GM19351 (cell line): ENCODE measurements around the gene PLCB4.

Experiments used
- ATAC-seq: cut with Tn5 transposase; IDR thresholded peaks from one replicate; pipeline ENCODE4 v1.9.1; 2021; ENCODE audit warnings: mild to moderate bottlenecking, moderate library complexity; ENCODE audit not compliant: unreplicated experiment

Gene PLCB4

DNA sequence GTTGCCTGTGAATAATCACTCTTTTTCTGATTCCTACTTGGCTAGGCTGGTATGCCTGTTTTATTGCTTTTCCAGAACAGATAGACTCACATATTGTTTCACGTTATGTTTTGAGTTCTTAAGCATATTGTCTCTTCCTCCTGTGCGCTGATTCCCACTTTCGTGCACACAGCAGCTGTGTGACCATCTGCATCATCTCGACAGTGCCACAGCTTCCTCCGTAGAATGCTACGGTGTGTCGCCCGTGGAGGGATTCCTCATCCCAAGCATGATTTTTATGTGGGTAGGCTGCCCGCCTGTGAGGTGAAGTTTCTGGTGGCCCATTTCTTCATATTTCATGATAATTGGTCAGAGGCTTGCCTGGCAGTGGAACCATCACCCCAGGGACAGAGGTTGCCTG is 31.8 kb downstream of the PLCB4 start:
- ATAC-seq: no peak

DNA sequence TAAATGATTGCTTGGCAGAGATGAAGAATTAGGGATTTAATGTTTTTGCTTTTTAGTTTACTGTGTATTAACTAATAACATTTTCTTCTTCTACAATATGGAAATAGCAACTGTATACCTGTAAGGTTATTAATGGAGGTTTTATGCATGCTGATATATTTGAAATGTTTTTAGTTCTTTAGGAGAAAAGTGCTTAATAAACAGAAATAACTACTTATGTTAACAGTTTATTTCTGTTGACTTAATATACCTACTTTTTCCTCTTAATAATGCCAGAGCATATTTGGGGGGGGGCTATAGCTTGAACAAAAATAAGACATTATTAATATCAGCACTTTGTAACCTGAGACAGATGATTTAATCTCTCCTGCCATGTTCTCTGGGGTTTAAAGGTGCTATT is 33.6 kb downstream of the PLCB4 start:
- no peak for ATAC-seq

GRCh38 chr20:9103955-9104354 is 35.1 kb downstream of the PLCB4 start:
- no peak for ATAC-seq

GRCh38 chr20:9108260-9108659 is 39.4 kb downstream of the PLCB4 start:
- no peak for ATAC-seq

DNA sequence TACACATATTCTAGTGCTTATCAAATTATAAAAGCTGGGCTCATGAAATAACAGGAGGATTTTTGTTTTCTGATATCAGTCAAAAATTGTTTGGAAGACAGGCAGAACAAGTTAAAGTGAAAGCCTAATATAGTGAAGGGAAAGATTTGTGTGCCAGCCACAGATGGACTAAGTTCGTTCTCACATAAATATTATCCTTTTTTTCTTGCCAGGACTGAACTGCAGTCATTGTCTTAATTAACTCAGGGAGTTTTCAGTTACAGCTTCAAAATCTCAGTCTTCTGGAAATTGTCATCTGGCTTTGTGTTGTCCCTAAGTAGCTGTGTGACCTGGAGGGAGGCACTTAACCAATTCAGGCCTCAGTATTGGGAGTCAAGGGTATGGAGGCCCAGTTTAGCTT is 40.7 kb downstream of the PLCB4 start:
- ATAC-seq: no peak

DNA sequence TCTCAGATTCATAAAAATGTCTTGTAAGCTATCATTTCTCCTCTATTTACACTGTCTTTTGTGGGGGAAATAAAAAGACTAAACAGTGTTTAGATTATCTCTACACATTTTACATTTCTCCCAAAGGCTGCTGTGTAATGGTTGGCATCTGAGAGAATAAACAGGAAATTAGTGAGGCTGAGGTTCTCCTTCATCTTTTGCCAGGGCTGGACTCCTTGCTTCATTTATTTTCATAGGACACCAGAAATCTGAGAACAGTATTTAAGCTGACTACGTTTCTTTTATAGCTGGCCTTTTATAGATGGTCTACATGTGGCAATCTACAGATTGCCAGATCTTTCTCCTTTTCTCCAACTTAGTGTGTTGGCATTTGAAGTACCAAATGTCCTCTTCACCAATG is 41.5 kb downstream of the PLCB4 start:
- ATAC-seq: no peak

DNA sequence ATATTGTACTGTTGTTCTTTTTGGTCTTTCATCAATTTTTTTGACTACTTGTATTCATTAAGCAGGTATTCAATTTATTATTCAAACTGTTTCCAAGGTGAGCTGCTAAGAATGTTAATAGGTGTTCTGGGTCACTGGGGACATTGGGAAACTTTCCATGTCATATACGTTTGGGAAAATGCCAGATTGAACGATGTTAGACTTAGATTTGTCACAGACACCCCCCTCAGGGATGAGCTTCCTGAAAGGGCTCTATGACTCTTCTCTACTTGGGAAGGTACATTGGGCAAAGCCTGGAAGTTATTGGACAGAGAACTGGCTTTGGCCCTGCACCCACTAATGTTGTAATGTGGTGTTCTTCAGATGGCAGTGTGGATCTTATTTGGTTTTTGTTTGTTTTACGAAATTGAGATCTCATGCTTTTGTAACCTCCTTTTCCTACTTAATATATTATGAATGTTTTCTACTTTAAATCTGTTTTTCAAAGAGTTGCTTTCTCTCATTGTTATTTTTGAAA is 42.1 kb downstream of the PLCB4 start:
- no peak for ATAC-seq

GRCh38 chr20:9112541-9113515 is 43.9 kb downstream of the PLCB4 start:
- ATAC-seq: no peak

DNA sequence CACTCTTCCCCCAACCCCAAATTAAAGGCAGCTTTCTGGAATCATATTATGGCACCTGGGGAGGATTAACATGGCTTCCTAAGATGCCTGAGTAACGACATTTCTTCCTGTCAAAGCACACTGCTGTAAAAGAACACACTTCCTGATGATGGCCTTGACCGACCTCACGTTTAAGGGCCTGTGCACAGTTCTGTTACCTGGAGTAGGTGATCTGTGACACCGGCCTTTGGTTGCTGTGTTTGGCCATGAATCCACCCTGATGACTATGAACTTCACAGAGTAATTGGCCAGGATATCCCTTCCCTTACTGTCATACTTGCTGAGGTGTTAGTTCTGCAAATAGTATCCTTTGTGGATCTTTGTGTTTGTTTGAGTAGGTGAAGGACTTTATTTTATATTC is 45.8 kb downstream of the PLCB4 start:
- ATAC-seq: no peak

DNA sequence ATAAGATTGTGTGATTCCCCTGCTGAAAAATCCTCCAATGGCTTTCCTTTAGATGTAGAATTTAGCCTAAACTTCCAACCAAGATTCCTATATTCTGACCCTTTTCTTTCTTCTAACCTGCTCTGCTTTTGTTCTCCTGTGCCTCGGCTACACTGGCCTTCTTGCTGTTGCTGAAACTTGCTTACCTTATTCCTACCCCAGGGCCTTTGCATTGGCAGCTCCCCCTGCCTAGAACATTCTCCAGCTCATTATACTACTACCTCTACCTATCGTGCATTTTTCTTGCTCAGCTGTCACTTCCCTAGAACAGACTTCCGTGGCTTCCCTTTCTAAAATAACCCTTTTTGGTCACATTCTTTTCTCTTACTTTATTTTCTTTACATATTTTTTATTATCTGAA is 48.7 kb downstream of the PLCB4 start:
- no peak for ATAC-seq

- no peak for ATAC-seq
Measured at GRCh38 chr20:9119776-9120175, 50.9 kb downstream of the PLCB4 start.

GRCh38 chr20:9121211-9121610 is 52.3 kb downstream of the PLCB4 start:
- ATAC-seq: no peak

DNA sequence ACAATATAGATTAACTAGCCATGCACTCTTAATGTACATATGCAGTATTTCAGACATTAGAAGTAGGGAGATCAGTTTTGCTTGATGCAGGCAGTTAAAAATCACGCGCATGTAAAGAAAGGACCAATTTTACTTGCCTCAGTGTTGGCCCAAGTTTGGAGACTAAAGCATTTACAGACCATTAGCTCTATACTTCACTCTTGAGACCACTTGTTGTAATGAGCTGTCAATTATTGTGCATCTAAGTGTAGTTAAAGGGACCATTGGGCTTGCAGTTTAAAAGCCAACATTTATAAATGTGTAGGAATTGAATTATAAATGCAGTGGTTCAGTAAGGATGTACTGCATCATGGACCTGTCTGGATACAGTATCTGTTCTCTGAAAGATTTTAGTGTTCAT is 53.7 kb downstream of the PLCB4 start:
- no peak for ATAC-seq

GRCh38 chr20:9126527-9126926 is 57.6 kb downstream of the PLCB4 start:
- no peak for ATAC-seq

GRCh38 chr20:9128568-9128967 is 59.7 kb downstream of the PLCB4 start:
- ATAC-seq: no peak

DNA sequence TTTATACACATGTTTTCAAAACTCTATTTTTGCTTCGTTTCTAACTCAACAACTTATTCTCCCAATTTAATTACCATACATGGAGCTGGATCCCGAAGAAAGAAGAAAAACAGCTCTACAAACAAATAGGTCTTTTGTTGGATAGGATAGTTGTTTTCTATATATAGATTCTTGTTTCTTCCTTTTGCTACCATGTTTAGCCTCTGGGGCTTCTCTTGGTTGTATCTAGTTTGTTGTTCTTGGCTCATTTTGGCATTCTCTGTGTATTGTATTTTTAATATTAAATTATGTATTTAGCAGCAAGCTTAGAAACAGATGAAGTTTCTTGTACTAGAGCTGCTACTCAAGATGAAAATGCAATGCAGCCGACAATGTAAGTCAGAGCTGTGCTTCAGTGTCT is 60.9 kb downstream of the PLCB4 start:
- no peak for ATAC-seq

- ATAC-seq: no peak
Measured at GRCh38 chr20:9130521-9130920, 61.6 kb downstream of the PLCB4 start.

DNA sequence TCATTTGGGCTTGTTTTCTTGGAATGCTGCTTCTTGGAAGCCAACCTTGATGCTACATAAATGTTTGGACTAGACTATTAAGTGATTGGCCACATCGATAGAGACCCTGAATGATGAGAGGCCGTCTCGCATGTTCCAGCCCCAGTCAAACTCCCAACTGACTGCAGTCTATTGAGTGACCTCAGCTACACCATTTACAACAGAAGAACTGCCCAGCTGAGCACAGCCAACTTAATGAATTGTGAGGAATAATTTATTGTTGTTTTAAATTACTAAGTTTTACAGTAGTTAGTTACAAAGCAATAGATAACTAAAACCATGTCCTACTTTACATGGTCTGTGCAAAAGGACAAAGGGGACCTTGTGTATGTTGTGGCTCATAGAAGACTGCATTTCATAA is 63.0 kb downstream of the PLCB4 start:
- ATAC-seq: no peak

GRCh38 chr20:9134346-9134745 is 65.5 kb downstream of the PLCB4 start:
- ATAC-seq: no peak

DNA sequence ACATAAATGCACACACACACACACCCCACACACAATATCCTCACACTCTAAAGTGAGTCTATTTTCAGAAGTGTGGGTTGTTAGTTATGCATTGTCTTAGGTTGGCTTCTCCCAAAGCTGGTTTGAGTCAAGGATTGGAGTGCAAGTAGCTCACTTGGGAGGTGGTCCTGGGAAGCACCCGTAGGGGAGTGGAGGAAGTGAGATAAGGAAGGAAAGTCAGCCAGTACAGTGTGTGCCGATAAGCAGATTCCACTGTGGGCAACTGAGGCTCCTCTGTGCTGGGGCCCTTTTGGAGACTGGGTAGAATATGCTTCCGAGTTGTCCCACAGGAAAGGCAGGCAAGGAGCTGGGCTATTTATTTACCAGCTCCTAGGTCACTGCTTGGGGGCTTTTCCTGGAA is 67.2 kb downstream of the PLCB4 start:
- no peak for ATAC-seq

DNA sequence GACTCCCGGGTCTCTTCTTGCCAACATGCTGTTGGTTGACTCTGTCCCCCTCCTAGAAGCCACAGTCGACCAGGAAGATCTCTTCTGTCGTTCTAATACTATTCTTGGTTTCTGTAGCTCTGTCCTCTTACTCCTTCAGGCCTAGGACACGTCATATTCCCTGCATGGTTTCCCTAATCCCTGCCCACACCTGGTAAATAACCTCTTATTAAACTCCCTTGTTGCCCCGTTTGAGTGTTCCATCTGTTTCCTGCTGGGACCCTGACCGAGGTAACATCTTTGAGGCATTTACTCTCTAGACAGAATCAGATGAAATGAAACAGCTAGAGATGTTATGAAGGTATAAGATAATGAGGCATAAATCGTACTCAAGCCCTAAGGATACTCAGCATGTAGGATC is 68.1 kb downstream of the PLCB4 start:
- no peak for ATAC-seq

DNA sequence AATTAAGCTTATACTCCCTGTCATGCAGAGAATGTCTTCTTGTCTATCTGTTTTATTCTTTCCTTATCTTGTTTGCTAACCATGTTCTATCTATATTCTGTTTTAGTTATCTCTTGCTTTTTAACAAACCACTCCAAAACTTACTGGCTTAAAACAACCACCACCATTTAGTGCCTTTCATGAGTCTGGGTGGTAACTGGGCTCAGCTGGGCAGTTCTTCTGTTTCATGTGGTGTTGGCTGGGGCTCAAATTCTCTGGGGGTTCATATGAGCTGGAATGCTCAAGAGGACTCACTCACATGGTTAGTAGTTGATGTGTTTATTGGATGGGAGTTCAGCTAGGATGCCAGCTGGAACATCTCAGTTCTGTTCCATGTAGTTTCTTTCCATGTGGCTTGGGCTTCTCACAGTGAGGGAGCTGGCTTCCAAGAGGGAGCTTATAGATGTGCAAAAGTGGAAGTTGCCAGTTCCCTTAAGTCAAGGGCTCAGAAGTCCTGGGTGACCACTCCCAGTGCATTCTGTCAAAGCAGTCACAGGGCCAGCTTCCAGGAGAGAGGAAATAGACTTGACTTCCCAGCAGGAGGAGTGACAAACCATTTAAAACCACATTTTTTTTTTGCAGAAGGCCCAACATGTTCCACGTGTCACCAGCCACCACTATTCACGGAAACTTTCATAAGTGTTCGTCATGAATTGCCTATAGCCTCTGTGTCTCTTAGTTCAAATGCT is 70.4 kb downstream of the PLCB4 start:
- ATAC-seq: no peak
